Stomach smooth muscle (tissue), 2 donors: ENCODE results near the gene PRCC.

Source experiments
- H3K27ac ChIP-seq: one replicate; pipeline ENCODE4 v1.7.0; 2013; ENCODE audit warnings: mild to moderate bottlenecking, low read length, inconsistent platforms
- H3K27me3 ChIP-seq, 2 donors: one replicate each; pipeline ENCODE4 v1.7.0; 2013; ENCODE audit warnings: low read length in 2 of 2; ENCODE audit not compliant: insufficient read depth in 2 of 2, control insufficient read depth in 1 of 2
- H3K36me3 ChIP-seq, 2 donors: one replicate each; pipeline ENCODE4 v1.7.0; 2013; ENCODE audit warnings: low read length in 2 of 2; ENCODE audit not compliant: control insufficient read depth in 2 of 2, insufficient read depth in 2 of 2
- H3K4me1 ChIP-seq: one replicate; pipeline ENCODE4 v1.7.0; 2013; ENCODE audit warnings: low read length; ENCODE audit not compliant: control insufficient read depth, insufficient read depth
- H3K4me3 ChIP-seq, 2 donors: one replicate each; pipeline ENCODE4 v1.7.0; 2013; ENCODE audit warnings: low read length in 2 of 2
- H3K9ac ChIP-seq, 2 donors: one replicate each; pipeline ENCODE4 v1.7.0; 2013; ENCODE audit warnings: low read length in 2 of 2, mild to moderate bottlenecking in 1 of 2
- H3K9me3 ChIP-seq, 2 donors: one replicate each; pipeline ENCODE4 v1.7.0; 2013; ENCODE audit warnings: low read length in 2 of 2; ENCODE audit not compliant: control insufficient read depth in 2 of 2
- donor health status: healthy.
- donor health status: Pancreatic carcinoma.

The PRCC gene

GRCh38 chr1:156745881-156746280, 21.5 kb upstream of the PRCC start:
- Histone ChIP-seq H3K27me3 (no peaks in the 10 kb centered on the region), H3K4me3 (peak overlapping the region; percentile 82 to 95), H3K9me3 (no peaks in the 10 kb centered on the region), H3K36me3 (peaks cover 14 to 23% of the 10 kb centered on the region in 2 donors), H3K4me1 (peaks cover 57% of the 10 kb centered on the region), H3K9ac (peak overlapping the region; percentile 42 to 97), H3K27ac (peak overlapping the region; percentile 99)

GRCh38 chr1:156746406-156746727, 21.0 kb upstream of the PRCC start:
- Histone ChIP-seq H3K9ac (peak overlapping the region; percentile 42 to 97), H3K9me3 (no peaks in the 10 kb centered on the region), H3K36me3 (peaks cover 14 to 23% of the 10 kb centered on the region in 2 donors), H3K27me3 (no peaks in the 10 kb centered on the region), H3K27ac (peak overlapping the region; percentile 99), H3K4me3 (peak overlapping the region; percentile 82 to 95), H3K4me1 (peaks cover 55% of the 10 kb centered on the region)

GRCh38 chr1:156746728-156747631, 20.4 kb upstream of the PRCC start:
- Histone ChIP-seq H3K4me3 (peak overlapping the region; percentile 82 to 95), H3K4me1 (peaks cover 52% of the 10 kb centered on the region), H3K9ac (peak overlapping the region; percentile 97 to 99), H3K27me3 (no peaks in the 10 kb centered on the region), H3K36me3 (peaks cover 12 to 21% of the 10 kb centered on the region in 2 donors), H3K9me3 (no peaks in the 10 kb centered on the region), H3K27ac (peak overlapping the region; percentile 99)

- Histone ChIP-seq H3K9ac (peak overlapping the region; percentile 94 to 95), H3K9me3 (no peaks in the 10 kb centered on the region), H3K27me3 (no peaks in the 10 kb centered on the region), H3K27ac (peak overlapping the region; percentile 99), H3K4me1 (peaks cover 61% of the 10 kb centered on the region), H3K36me3 (peaks cover 4 to 14% of the 10 kb centered on the region in 2 donors), H3K4me3 (peak overlapping the region; percentile 64 to 95)
Measured at GRCh38 chr1:156747742-156748669, 19.3 kb upstream of the PRCC start.

GRCh38 chr1:156748670-156749418, 18.5 kb upstream of the PRCC start:
- Histone ChIP-seq H3K4me1 (peaks cover 64% of the 10 kb centered on the region), H3K9ac (peak overlapping the region; percentile 94 to 95), H3K27ac (peak overlapping the region; percentile 99), H3K27me3 (no peaks in the 10 kb centered on the region), H3K36me3 (peaks cover 3 to 6% of the 10 kb centered on the region in 2 donors), H3K9me3 (no peaks in the 10 kb centered on the region), H3K4me3 (peak overlapping the region; percentile 64 to 95)

- Histone ChIP-seq H3K27me3 (no peaks in the 10 kb centered on the region), H3K9ac (peak overlapping the region; percentile 94 to 95), H3K27ac (peak overlapping the region; percentile 99), H3K9me3 (no peaks in the 10 kb centered on the region), H3K4me1 (peaks cover 64% of the 10 kb centered on the region), H3K4me3 (peak overlapping the region; percentile 64 to 95), H3K36me3 (peaks cover 3 to 4% of the 10 kb centered on the region in 2 donors)
Measured at GRCh38 chr1:156749419-156750118, 17.8 kb upstream of the PRCC start.

GRCh38 chr1:156750191-156750672, 17.1 kb upstream of the PRCC start:
- Histone ChIP-seq H3K4me1 (peaks cover 58% of the 10 kb centered on the region), H3K36me3 (no peaks in the 10 kb centered on the region), H3K27ac (peak overlapping the region; percentile 99), H3K9me3 (no peaks in the 10 kb centered on the region), H3K27me3 (no peaks in the 10 kb centered on the region), H3K4me3 (peak overlapping the region; percentile 64 to 95), H3K9ac (peak overlapping the region; percentile 94 to 95)

- H3K36me3 ChIP-seq: no peaks in the 10 kb centered on the region
- H3K9ac ChIP-seq: peak overlapping the region; percentile 94 to 95
- H3K4me3 ChIP-seq: peak overlapping the region; percentile 64 to 95
- H3K9me3 ChIP-seq: no peaks in the 10 kb centered on the region
- peak overlapping the region; percentile 99 for H3K27ac ChIP-seq
- no peaks in the 10 kb centered on the region for H3K27me3 ChIP-seq
- peaks cover 52% of the 10 kb centered on the region for H3K4me1 ChIP-seq
Measured at GRCh38 chr1:156750711-156751450, 16.5 kb upstream of the PRCC start.

- Histone ChIP-seq H3K9ac (peak within 1 kb of the TSS; percentile 94 to 95), H3K36me3 (no peaks in the 10 kb centered on the region), H3K9me3 (no peaks in the 10 kb centered on the region), H3K4me1 (peaks cover 47% of the 10 kb centered on the region), H3K27me3 (no peaks in the 10 kb centered on the region), H3K27ac (peak within 1 kb of the TSS; percentile 99), H3K4me3 (peak within 1 kb of the TSS; percentile 90 to 95)
Measured at GRCh38 chr1:156751451-156751756, 15.9 kb upstream of the PRCC start, which contains the start of gene HDGF. Gene HDGF, minus strand, starts transcription at chr1:156751675. Its CDS starts 246 bp downstream, at chr1:156751429.
